SK-N-SH treated with all-trans-retinoic acid at 6 μM for 48 hours (cell line): Measurements from ENCODE around the gene ZBTB7C.

Source experiments
- ATAC-seq: fragments of 200-7000 bp; cut with Tn5 transposase; 3 replicates; pipeline ENCODE4 v1.9.1; 2020; ENCODE audit warnings: mild to moderate bottlenecking, moderate library complexity
- ARNTL ChIP-seq: fragments of 450-650 bp; formaldehyde crosslinking; IDR thresholded peaks from 2 replicates; pipeline ENCODE4 v1.5.0; 2020; ENCODE audit warnings: low read depth, mild to moderate bottlenecking, moderate library complexity, borderline replicate concordance
- BACH2 ChIP-seq: fragments of 250-450 bp; sonication (Bioruptor Pico); IDR thresholded peaks from 2 replicates; pipeline ENCODE4 v1.9.0; 2021; ENCODE audit warnings: mild to moderate bottlenecking, borderline replicate concordance
- CREB5 ChIP-seq: fragments of 250-450 bp; sonication (Bioruptor Pico); IDR thresholded peaks from 2 replicates; pipeline ENCODE4 v1.5.1; 2020; ENCODE audit warnings: low read depth, mild to moderate bottlenecking, moderate library complexity
- CSDC2 ChIP-seq: fragments of 250-450 bp; sonication (Bioruptor Pico); IDR thresholded peaks from 2 replicates; pipeline ENCODE4 v1.5.0; 2020; ENCODE audit warnings: mild to moderate bottlenecking, moderate library complexity
- CSRNP3 ChIP-seq: fragments of 250-450 bp; sonication (Bioruptor Pico); IDR thresholded peaks from 2 replicates; pipeline ENCODE4 v1.5.1; 2021; ENCODE audit warnings: mild to moderate bottlenecking, moderate library complexity
- ESRRG ChIP-seq: fragments of 250-450 bp; sonication (Bioruptor Pico); IDR thresholded peaks from 2 replicates; pipeline ENCODE4 v1.6.1; 2021; ENCODE audit warnings: mild to moderate bottlenecking
- GLIS3 ChIP-seq: fragments of 250-450 bp; sonication (Bioruptor Pico); IDR thresholded peaks from 2 replicates; pipeline ENCODE4 v1.5.0; 2020; ENCODE audit warnings: mild to moderate bottlenecking, moderate library complexity
- ISL1 ChIP-seq: fragments of 250-450 bp; sonication (Bioruptor Pico); IDR thresholded peaks from 2 replicates; pipeline ENCODE4 v2.1.2; 2022; ENCODE audit warnings: mild to moderate bottlenecking, moderate library complexity
- OSR1 ChIP-seq: fragments of 250-450 bp; sonication (Bioruptor Pico); IDR thresholded peaks from 2 replicates; pipeline ENCODE4 v1.8.0; 2022; ENCODE audit warnings: moderate library complexity, mild to moderate bottlenecking, inconsistent platforms
- PATZ1 ChIP-seq: fragments of 250-450 bp; sonication (Bioruptor Pico); IDR thresholded peaks from 2 replicates; pipeline ENCODE4 v1.8.0; 2020; ENCODE audit warnings: mild to moderate bottlenecking, moderate library complexity, borderline replicate concordance
- POU6F1 ChIP-seq: fragments of 250-450 bp; sonication (Bioruptor Pico); IDR thresholded peaks from 2 replicates; pipeline ENCODE4 v1.8.0; 2021; ENCODE audit warnings: low read depth, mild to moderate bottlenecking, moderate library complexity, borderline replicate concordance
- PPARA ChIP-seq: fragments of 250-450 bp; sonication (Bioruptor Pico); IDR thresholded peaks from 2 replicates; pipeline ENCODE4 v1.5.0; 2020; ENCODE audit warnings: mild to moderate bottlenecking, borderline replicate concordance
- RARB ChIP-seq: fragments of 250-450 bp; sonication (Bioruptor Pico); IDR thresholded peaks from 2 replicates; pipeline ENCODE4 v1.8.0; 2021; ENCODE audit warnings: mild to moderate bottlenecking, moderate library complexity
- SNAI2 ChIP-seq: fragments of 250-450 bp; sonication (Bioruptor Pico); IDR thresholded peaks from 2 replicates; pipeline ENCODE4 v1.5.0; 2020; ENCODE audit warnings: mild to moderate bottlenecking, moderate library complexity
- TCF4 ChIP-seq: fragments of 250-450 bp; sonication (Bioruptor Pico); IDR thresholded peaks from 2 replicates; pipeline ENCODE4 v1.8.0; 2021; ENCODE audit warnings: mild to moderate bottlenecking, moderate library complexity, borderline replicate concordance
- TOX ChIP-seq: fragments of 250-450 bp; sonication (Bioruptor Pico); IDR thresholded peaks from 2 replicates; pipeline ENCODE4 v1.8.0; 2021; ENCODE audit warnings: mild to moderate bottlenecking, moderate library complexity, borderline replicate concordance
- ZC3H10 ChIP-seq: fragments of 250-450 bp; sonication (Bioruptor Pico); IDR thresholded peaks from 2 replicates; pipeline ENCODE4 v1.5.1; 2021; ENCODE audit warnings: mild to moderate bottlenecking, moderate library complexity
- ZFP3 ChIP-seq: fragments of 250-450 bp; sonication (Bioruptor Pico); IDR thresholded peaks from 2 replicates; pipeline ENCODE4 v1.5.0; 2020; ENCODE audit warnings: mild to moderate bottlenecking, moderate library complexity
- ZFP30 ChIP-seq: fragments of 450-650 bp; formaldehyde crosslinking; IDR thresholded peaks from 2 replicates; pipeline ENCODE4 v1.5.0; 2022; ENCODE audit warnings: mild to moderate bottlenecking, moderate library complexity
- ZNF70 ChIP-seq: fragments of 450-650 bp; formaldehyde crosslinking; IDR thresholded peaks from 2 replicates; pipeline ENCODE4 v1.5.0; 2020; ENCODE audit warnings: mild to moderate bottlenecking, moderate library complexity

Gene ZBTB7C

DNA sequence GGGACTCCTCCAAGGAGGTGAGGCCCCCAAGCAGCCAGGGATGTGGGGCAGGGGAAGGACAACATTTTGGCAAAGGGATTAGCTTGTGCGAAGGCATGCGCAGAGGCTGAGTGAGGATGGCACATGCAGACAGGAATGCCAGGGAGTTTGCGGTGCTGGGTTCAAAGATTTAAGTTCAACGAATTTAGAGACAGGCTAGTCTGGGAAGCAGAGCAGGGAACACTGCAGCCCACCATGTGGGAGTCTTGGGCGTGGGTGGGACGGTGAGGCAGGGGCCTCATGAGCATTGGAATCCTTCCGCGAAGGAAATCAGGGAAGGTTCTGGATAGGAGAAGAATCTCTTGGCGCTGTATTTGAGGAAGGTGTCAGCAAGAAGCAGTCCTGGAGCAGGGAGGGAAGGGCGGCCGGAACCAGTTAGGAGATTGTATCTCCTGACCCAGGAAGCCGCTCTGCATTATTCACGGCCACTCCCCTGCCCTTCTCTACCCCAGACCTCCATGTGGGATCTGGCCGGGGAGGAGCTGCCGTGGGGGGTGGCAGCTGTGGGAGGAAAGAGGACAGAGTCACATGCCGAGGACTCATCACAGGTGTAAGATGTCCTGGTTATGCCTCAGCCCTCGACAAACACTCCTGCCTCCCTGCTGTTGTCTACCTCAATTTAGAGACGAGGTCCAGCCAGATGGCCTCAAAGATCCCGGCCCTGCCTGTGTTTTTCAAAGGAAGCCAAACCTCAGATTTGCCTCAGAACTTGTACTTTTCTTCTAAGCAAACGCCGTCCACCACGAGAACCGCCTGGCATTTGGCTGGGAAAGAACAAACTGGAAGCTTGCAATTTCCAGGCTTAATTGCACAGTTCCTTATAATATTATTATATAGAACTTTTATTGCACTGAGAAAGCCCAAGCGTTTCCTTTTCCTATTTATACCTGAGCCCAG, 355.0 kb downstream of the ZBTB7C start:
- TF ChIP-seq CSRNP3 (no peak), CSDC2 (no peak), ZNF70 (CRISPR knock-in tag) (no peak), RARB (no peak), GLIS3 (CRISPR knock-in tag) (no peak), CREB5 (CRISPR knock-in tag) (no peak), BACH2 (no peak), POU6F1 (no peak), SNAI2 (CRISPR knock-in tag) (no peak), ISL1 (CRISPR knock-in tag) (no peak), ZFP3 (CRISPR knock-in tag) (no peak), ZC3H10 (no peak), ZFP30 (CRISPR knock-in tag) (no peak), PPARA (CRISPR knock-in tag) (no peak), ARNTL (CRISPR knock-in tag) (no peak), TOX (CRISPR knock-in tag) (no peak)
- no peak for ATAC-seq

DNA sequence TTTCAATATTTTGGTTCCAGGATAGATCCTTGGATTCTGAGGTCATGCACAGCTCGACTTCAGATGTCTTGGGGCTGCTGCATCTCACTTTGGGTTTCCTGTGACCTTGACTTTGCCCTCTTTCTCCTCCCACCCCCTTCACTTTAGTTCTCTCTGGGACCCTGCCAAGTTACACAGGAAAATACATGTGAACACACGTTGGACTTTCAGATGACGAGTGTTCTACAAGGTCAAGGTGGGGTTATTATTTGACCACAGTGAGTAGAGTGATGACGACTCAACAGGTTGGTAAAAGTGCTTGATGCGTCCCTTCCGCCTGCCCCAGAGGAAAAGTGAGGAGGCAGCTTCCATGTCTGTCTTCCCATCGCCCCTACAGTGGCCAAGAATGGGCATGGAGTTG, 356.3 kb downstream of the ZBTB7C start:
- TF ChIP-seq RARB: no peak
- no peak for TF ChIP-seq PPARA (CRISPR knock-in tag)
- TF ChIP-seq PATZ1 (CRISPR knock-in tag): no peak
- TF ChIP-seq ZFP3 (CRISPR knock-in tag): no peak
- TF ChIP-seq CSDC2: no peak
- TF ChIP-seq SNAI2 (CRISPR knock-in tag): no peak
- no peak for TF ChIP-seq POU6F1
- TF ChIP-seq OSR1 (CRISPR knock-in tag): no peak
- TF ChIP-seq, all 23 proteins: peak for 0
- ATAC-seq: no peak

GRCh38 chr18:48051945-48052840, 357.0 kb downstream of the ZBTB7C start:
- no peak for ATAC-seq
- TF ChIP-seq OSR1 (CRISPR knock-in tag): no peak
- no peak for TF ChIP-seq ZNF70 (CRISPR knock-in tag)
- TF ChIP-seq ZFP3 (CRISPR knock-in tag): no peak
- no peak for TF ChIP-seq TCF4 (CRISPR knock-in tag)
- no peak for TF ChIP-seq ESRRG (CRISPR knock-in tag)
- TF ChIP-seq PATZ1 (CRISPR knock-in tag): no peak
- TF ChIP-seq, all 23 proteins: peak for 0
